ENCODE measurements around the gene TBL1XR1. TPM values are rescaled to one million over a fixed set of nuclear protein-coding genes. Genes with fewer than 3 reads are reported as not detected.

The TBL1XR1 gene
- total RNA-seq, 1 experiment from 2014 or later = 175 TPM

- H3K4me1 Mint-ChIP-seq = peaks cover 37% of the 10 kb centered on the region in 2 experiments
- H2BK5ac ChIP-seq (ENCODE audit: insufficient read length, low read length) = no peak overlapping the region
- no peak overlapping the region for H3K23ac ChIP-seq (ENCODE audit: insufficient read length, low read depth, low read length)
- H4K20me1 ChIP-seq (ENCODE audit: control insufficient read depth, insufficient read depth, insufficient read length) = no peaks in the 10 kb centered on the region
- no peak overlapping the region for H3K4me2 ChIP-seq (ENCODE audit: insufficient read depth, insufficient read length, low read length)
- H4K91ac ChIP-seq (ENCODE audit: insufficient read length, low read depth, low read length) = no peak overlapping the region
- peaks cover 10 to 23% (median 17%) of the 10 kb centered on the region in 3 experiments; a peak in 6 of 7 replicates for H3K36me3 Mint-ChIP-seq (ENCODE audit: insufficient read depth in 1 of 3, low read depth in 3 of 3)
- DNase-seq = no peak
- H3K9me3 Mint-ChIP-seq = no peaks in the 10 kb centered on the region
- no peak overlapping the region for H3T11ph ChIP-seq (ENCODE audit: low read length)
- H2BK20ac ChIP-seq (ENCODE audit: low read depth, low read length, poor library complexity, severe bottlenecking) = no peak overlapping the region
- H3K79me1 ChIP-seq (ENCODE audit: insufficient read depth, low read depth, low read length, poor library complexity, severe bottlenecking) = peaks cover 8% of the 10 kb centered on the region
- H2BK120ac ChIP-seq (ENCODE audit: low read depth, low read length, poor library complexity, severe bottlenecking) = no peak overlapping the region
- H3K4me3 Mint-ChIP-seq = no peak overlapping the region
- no peak overlapping the region for H2BK15ac ChIP-seq (ENCODE audit: low read depth, low read length)
- H3K27me3 ChIP-seq (ENCODE audit: insufficient read depth, low read length) = no peaks in the 10 kb centered on the region
- H2AK5ac ChIP-seq (ENCODE audit: insufficient read length, low read length) = no peak overlapping the region
- H2BK12ac ChIP-seq (ENCODE audit: insufficient read length, low read depth, low read length) = no peak overlapping the region
- no peak overlapping the region for H3K18ac ChIP-seq (ENCODE audit: insufficient read length, low read depth, low read length)
- no peak overlapping the region for H4K8ac ChIP-seq (replicated peaks; ENCODE audit: insufficient read length, low read depth, low read length)
- H3K27ac ChIP-seq (ENCODE audit: insufficient read length, low read depth, low read length) = no peak overlapping the region
- no peak overlapping the region for H3K4ac ChIP-seq (ENCODE audit: low read depth, low read length)
- H3K9ac ChIP-seq (ENCODE audit: extremely low read depth, insufficient read length, low read length) = no peak overlapping the region
- H3K56ac ChIP-seq (ENCODE audit: insufficient read length, low read depth, low read length) = no peak overlapping the region
- H3K14ac ChIP-seq (ENCODE audit: insufficient read depth, low read length) = no peak overlapping the region
- peaks cover 4% of the 10 kb centered on the region; the same call in 1 of the 2 replicates for H3K4me1 ChIP-seq (ENCODE audit: insufficient read depth, low read length)
- TF ChIP-seq CTCF (conservative IDR thresholded peaks at IDR 0.05) = no peak
- peaks cover 71% of the 10 kb centered on the region for H3K79me2 ChIP-seq (ENCODE audit: insufficient read depth, low read length)
- H3K27ac Mint-ChIP-seq = peak overlapping the region in 2 of 3 experiments; percentile 17 to 29; a peak in 4 of 7 replicates
- H3K23me2 ChIP-seq (ENCODE audit: insufficient read length, low read depth, low read length, poor library complexity, severe bottlenecking) = no peaks in the 10 kb centered on the region
- no peak overlapping the region for H2AFZ ChIP-seq (ENCODE audit: low read length)
- no peaks in the 10 kb centered on the region for H3K9me3 ChIP-seq (ENCODE audit: control insufficient read depth, low read depth, low read length)
- no CpG with 5 or more reads among the region's 8 CpGs for WGBS (ENCODE audit: extremely low coverage, insufficient read length, low lambda C conversion rate)
- H4K5ac ChIP-seq (ENCODE audit: insufficient read length, low read depth, low read length) = no peak overlapping the region
- no peaks in the 10 kb centered on the region for H3K27me3 Mint-ChIP-seq (ENCODE audit: low read depth)
Measured at GRCh38 chr3:177133860-177134815, 63.1 kb downstream of the TBL1XR1 start.

Measured in H9 (cell line).